Stimulated activated CD4-positive, alpha-beta T cell treated with anti-CD3 and anti-CD28 coated beads, Interleukin-2, amount 100 ng/mL, for 48 hours (primary cell): ENCODE data around the gene ABCC8.

ENCODE experiments used
- DNase-seq, 2 donors: peaks; one replicate each; pipeline ENCODE4 v3.0.0-alpha.2; 2020

The ABCC8 gene

DNA sequence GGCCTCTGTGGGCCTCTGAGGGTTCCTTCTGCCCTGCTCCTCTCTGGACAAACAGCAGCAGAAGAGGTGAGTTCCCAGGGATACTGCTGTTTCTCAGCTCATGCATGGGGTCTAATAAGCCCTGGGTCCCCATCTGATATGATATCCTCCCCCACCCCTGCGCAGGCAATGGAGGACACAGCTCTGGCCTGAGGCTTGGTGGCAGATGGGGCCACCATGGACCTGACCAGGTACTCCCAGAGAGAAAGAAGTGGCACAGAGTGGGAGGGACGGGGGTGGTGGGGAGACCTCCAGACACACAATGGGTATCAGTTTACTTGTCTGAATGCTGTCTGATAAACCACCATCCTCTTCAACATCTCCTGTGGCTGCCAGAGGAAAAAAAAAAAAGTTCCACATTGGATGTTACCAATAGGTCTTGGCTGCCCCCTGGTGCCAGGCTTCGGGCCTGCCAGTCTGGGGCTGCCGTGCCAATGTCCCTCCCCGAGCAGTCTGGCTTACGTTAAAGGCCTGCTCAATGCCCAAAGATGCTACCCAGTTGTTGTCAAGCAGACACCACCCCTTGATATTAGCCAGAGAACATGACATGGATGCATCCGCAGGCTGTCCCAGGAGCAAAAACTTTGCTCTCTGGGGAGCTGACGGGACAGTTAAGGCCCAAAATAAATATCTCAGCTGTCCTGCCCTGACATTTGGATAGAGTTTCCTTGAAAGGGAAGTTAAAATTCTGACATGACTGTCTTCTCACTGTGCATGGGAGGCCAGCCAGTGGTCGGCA lies 27.9 kb upstream of the ABCC8 start:
- DNase-seq, result peak; percentile 76 to 77

DNA sequence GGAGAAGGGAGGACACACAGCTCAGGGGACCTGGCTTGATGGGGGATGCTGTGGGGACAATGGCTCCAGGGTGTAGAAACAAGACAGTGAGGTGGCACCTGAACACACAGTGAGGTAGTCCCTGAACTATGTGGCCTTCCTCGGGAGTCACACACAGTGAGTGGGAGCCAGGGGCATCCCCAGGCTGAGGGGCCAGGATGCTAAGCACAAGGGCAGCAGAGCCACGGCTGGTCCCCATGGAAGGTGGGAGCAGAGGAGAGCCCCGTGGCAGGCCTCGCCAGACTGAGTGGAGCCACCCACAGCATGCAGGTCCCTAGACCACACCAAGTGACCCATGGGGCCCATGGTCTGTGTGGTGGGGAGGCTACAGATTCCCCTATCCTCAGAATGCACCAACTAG lies 26.0 kb upstream of the ABCC8 start:
- no peak for DNase-seq

DNA sequence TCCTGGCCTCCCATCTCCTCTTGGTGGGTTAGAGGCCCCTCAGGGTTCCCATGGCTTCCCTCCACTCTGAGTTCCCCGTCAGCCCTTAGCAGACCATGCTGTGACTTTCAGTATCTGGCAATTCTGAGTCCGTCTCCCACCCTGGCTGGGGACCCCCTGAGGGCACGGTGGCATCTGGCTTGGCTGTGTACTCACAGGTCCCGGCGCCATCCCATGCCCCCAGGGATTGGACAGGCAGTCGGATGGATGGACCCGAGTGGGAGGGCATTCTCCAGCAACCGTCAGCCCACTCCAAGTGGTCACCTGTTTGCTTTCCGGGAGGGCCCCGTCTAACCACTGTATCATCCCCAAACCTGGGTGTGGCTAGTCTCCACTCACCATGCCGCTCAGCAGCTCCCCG lies 24.0 kb upstream of the ABCC8 start:
- DNase-seq, result no peak

GRCh38 chr11:17498475-17498874 lies 21.8 kb upstream of the ABCC8 start:
- DNase-seq, result no peak

- no peak for DNase-seq
These were observed 21.4 kb upstream of the ABCC8 start for GRCh38 chr11:17498058-17498457.

DNA sequence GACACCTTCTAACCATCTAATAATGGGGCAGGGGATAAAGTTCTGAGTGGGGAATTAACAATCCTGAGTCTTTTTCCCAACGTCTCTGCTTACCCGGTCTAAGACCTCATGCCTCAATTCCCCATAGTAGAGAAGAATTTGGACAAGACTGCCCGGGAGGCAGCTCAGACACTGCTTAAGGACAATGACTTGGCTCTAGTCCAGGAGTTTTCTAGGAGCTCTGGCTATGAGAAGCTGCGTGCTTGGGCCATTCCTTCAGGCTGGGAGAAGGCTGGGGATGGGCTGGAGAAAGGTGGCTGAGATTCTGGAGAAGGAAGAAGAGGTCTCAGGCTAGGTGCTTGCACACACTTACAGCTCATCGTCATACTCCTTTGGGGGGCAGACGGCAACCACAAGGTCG lies 19.8 kb upstream of the ABCC8 start:
- DNase-seq, result no peak

DNA sequence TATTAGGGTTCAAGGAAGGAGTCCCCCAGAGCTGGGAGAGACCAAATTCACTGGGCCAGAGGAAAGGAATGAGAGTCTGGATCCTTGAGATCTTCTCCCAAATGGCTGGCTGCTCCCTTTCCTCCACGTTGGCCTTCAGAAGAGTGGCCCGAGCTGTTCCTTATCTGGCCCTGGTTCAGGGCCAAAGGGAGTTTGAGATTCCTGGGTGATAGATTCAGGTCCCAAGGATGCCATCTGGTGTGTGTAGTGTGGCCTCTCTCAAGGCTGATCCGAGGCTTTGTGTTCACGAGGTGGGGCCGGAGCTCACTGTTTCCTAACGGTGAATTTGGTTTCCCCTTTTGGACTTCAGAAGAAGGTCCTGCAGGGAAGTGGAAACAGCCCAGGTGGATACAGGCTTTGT lies 17.4 kb upstream of the ABCC8 start:
- no peak for DNase-seq

- no peak for DNase-seq
These were observed 14.3 kb upstream of the ABCC8 start for GRCh38 chr11:17490938-17491337.

DNA sequence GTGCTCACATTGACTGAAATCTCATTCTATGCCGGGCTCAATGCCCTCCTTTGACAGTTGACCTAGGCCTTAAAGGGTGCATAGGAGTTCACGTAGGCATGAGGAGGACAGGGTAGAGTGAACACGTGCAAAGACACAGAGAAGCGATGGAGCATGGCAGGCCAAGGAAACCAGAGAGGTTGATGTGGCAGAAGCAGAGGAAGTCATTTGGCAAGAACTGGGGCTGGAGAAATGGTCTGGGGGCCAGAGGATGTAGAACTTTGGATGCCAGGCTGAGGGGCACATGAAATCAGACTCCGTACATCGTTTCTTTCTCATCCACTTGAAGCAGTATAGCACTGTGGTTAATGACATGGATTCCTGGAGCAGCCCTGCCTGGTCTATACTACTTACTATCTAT lies 13.6 kb upstream of the ABCC8 start:
- no peak for DNase-seq

- no peak for DNase-seq
These were observed 13.1 kb upstream of the ABCC8 start for GRCh38 chr11:17489751-17490150.

GRCh38 chr11:17488563-17488962 lies 11.9 kb upstream of the ABCC8 start:
- DNase-seq, result no peak

- no peak for DNase-seq
These were observed 10.0 kb upstream of the ABCC8 start for GRCh38 chr11:17486646-17487045.

GRCh38 chr11:17483505-17483904 lies 6.9 kb upstream of the ABCC8 start:
- no peak for DNase-seq

DNA sequence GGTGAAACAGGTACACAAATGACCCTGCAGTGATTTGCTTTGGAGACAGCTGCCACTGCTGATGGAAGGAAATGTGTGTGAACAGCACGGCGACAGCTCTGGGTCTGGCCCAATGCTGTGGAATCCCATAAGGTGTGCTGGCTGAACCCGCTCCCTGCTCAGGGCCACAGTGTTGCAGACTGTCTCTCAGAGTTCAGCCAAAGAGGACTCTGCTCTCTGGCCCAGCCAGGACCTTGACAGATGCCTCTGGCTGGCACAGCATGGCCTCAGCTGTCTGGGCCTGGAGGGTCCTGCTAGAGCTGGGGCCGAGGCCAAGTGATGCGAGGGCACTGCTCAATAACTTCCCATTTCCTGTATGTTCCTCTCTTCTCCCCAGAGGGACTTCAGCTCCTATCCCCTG lies 5.3 kb upstream of the ABCC8 start:
- no peak for DNase-seq

DNA sequence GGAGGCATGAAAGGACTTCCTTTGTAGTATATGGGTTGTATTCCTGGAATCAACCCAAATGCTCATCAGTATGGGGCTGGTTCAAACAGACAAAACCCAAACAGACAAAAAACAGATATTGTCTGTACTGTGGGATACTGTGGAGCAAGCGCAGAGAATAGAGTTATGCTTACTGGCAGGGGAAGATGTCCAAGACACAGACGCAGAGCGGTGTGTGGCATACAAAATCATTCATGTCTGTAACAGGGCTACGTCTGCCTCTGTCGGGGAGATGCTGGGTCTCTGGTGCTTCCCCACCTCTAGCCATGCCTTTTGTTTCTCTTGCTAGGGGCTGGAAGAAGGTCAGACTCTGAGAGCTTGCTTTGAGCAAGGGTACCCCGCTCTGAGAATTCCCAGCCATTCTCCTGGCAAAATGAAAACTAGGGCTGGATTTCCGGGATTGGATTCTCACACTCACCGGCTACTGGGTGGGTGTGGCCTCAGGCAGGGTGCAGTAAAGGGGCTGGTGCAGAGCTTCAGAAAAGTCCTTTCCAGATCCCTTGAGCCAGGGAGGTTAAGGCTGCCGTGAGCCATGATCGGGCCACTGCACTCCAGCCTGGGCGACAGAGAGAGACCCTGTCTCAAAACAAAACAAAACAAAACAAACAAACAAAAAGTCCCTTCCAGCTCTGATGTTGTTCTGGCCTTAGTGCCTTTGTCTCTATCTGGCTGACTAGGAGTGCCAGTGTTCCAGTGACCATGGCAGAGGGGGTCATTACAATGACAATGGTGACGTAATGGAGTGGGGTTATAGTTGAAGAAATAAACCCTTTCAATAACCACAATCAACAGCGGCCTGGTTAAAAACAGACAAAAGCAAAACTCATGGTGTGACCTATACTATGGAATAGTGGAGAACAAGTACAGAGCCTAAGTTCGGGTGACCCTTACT lies 2.9 kb upstream of the ABCC8 start:
- DNase-seq, result no peak

DNA sequence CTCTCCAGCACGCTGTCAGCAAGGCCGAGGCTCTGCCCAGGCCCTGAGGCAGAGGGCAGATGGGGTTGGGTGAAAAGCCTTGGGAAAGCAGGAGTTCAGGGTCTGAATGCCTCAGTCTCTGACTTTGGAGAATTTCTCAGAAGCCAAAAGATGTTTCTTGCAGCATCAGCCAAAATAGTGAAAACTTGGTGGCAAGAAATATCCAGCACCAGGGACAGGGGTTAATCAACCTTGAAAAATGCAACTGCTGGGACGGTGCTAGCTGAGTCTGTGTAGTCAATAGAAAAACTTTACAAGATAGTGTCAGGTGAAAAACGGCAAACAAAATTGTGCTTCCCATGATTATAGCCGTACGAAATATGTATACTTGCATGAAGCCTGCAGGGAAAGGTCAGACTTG lies 1.4 kb upstream of the ABCC8 start:
- no peak for DNase-seq

DNA sequence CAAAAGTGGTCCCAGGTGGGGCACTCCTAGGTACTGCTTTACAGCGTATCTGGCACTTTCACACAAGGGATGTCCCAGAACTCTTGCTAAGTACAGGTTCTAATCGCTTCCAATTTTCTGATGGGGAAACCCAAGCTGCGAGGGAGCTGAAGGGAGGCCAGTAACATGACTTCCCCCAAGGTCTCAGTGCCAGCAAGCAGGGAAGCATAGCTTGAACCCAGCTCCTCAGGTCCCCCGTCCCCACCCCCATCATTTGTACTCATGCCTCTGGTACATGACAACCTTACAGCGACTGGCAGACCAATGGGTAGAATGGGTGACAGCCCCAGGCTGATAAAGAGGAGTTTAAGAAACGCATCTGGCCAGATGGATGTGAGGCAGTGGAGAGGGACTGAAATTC lies 716 bp upstream of the ABCC8 start:
- no peak for DNase-seq

GRCh38 chr11:17477084-17477333 lies 364 bp upstream of the ABCC8 start:
- DNase-seq, result no peak

- no peak for DNase-seq
These were observed 854 bp downstream of the ABCC8 start for GRCh38 chr11:17475666-17476316.

GRCh38 chr11:17473071-17473744 lies 3.4 kb downstream of the ABCC8 start:
- no peak for DNase-seq

DNA sequence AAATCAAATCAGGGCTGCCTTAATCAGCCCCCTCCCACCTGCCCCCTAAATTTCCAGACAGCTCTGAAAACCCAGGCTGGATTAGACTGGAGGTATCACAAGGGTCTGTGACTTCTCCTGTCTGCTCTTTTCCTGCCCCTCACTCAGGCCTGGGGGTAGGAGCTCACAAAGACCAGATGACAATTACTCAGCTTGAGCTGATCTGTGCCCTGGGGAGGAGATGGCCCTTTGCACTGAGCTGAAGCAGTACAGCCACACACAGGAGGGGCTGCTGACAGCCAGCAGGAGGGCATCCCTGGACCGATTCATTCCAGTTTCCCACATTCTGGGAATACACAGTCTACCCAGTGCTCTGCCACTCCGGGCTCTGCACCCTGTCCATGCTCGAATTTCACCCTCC lies 4.2 kb downstream of the ABCC8 start:
- DNase-seq, result no peak

DNA sequence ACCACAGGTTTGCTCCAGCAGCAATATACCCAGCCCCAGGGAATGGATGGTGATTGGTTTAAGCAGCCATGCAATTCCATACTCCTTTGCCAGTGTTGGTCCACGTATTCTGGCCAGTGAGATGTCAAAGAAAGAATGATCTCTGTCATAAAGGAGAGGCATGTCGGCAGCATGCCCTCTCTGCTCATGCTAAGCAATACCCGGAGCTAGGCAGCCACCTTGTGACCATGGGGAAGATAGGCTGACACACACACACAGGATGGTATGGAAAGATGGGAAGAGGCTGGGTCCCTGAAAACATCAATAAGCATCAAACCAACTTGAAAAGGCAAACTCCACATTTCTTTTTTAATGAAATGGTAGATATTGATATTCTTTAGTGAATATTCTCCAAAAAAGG lies 5.1 kb downstream of the ABCC8 start:
- no peak for DNase-seq

GRCh38 chr11:17469998-17470397 lies 6.6 kb downstream of the ABCC8 start:
- DNase-seq, result no peak

DNA sequence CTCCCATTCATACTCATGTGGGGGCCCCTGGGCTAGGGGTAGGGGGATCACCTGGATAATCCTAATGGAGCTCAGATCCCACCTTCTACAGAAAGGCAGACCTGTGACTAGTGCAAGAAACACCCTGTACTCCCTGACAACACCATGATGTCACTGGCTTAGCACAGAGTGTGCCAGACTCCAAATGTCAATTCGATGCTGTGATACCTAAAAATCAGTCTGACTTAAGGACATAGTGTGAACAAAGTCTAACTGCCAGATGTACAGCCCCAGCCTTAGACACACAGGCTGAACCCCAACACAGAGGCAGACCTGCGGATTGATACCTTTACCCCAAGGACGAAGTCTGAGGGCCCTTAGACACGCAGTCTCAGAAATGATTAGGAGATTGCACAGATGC lies 8.5 kb downstream of the ABCC8 start:
- no peak for DNase-seq
